HepG2 (cell line): ENCODE results near the gene SMOC1. TPM values are rescaled to one million over a fixed set of nuclear protein-coding genes. Genes with fewer than 3 reads are reported as not detected.

Experiments
- AGO1 ChIP-seq: fragments of 200-400 bp; formaldehyde crosslinking; IDR thresholded peaks from 2 replicates; pipeline ENCODE4 v1.6.1; 2017; ENCODE audit warnings: mild to moderate bottlenecking, low read depth, low read length, moderate library complexity; ENCODE audit not compliant: poor library complexity, severe bottlenecking
- ATF4 ChIP-seq, 2 experiments: fragments of 450-650 bp in 1 of 2; sonication (generic) in 1 of 2; formaldehyde crosslinking; IDR thresholded peaks; 2 replicates each; pipeline versions ENCODE4 v1.5.0 to v1.8.0; 2020 to 2022; ENCODE audit warnings: mild to moderate bottlenecking in 1 of 2, missing genetic modification reagents in 1 of 2
- HNF4G ChIP-seq, 2 experiments: sonication (generic) in 1 of 2; formaldehyde crosslinking in 1 of 2; IDR thresholded peaks; 2 replicates each; pipeline versions ENCODE4 v1.4.0 to v1.6.1; 2011 to 2020; ENCODE audit warnings: borderline replicate concordance in 2 of 2, low read depth in 2 of 2, mild to moderate bottlenecking in 2 of 2, low read length in 1 of 2, missing genetic modification reagents in 1 of 2, moderate library complexity in 1 of 2
- JARID2 ChIP-seq: sonication (generic); formaldehyde crosslinking; IDR thresholded peaks from 2 replicates; pipeline ENCODE4 v1.8.1; 2023; ENCODE audit warnings: missing genetic modification reagents, inconsistent platforms; ENCODE audit not compliant: insufficient replicate concordance
- JDP2 ChIP-seq: sonication (generic); formaldehyde crosslinking; IDR thresholded peaks from 2 replicates; pipeline ENCODE4 v1.8.1; 2022; ENCODE audit warnings: missing genetic modification reagents, borderline replicate concordance
- MED8 ChIP-seq: sonication (generic); formaldehyde crosslinking; IDR thresholded peaks from 2 replicates; pipeline ENCODE4 v1.8.1; 2023; ENCODE audit warnings: mild to moderate bottlenecking, missing genetic modification reagents; ENCODE audit not compliant: insufficient replicate concordance
- MLX ChIP-seq: IDR thresholded peaks from 2 replicates; pipeline ENCODE4 v1.6.1; 2016
- MZF1 ChIP-seq: sonication (generic); formaldehyde crosslinking; IDR thresholded peaks from 2 replicates; pipeline ENCODE4 v1.8.1; 2023; ENCODE audit warnings: mild to moderate bottlenecking, missing genetic modification reagents, borderline replicate concordance
- NFATC3 ChIP-seq: sonication (generic); formaldehyde crosslinking; IDR thresholded peaks from 2 replicates; pipeline ENCODE4 v1.5.1; 2020; ENCODE audit warnings: mild to moderate bottlenecking, missing genetic modification reagents
- RXRA ChIP-seq: sonication (generic); formaldehyde crosslinking; IDR thresholded peaks from 2 replicates; pipeline ENCODE4 v1.5.1; 2020; ENCODE audit warnings: missing genetic modification reagents
- SMAD9 ChIP-seq: sonication (generic); formaldehyde crosslinking; IDR thresholded peaks from 2 replicates; pipeline ENCODE4 v1.5.1; 2020; ENCODE audit warnings: mild to moderate bottlenecking, missing genetic modification reagents
- SP140L ChIP-seq: sonication (generic); formaldehyde crosslinking; IDR thresholded peaks from 2 replicates; pipeline ENCODE4 v1.4.0; 2020; ENCODE audit warnings: missing genetic modification reagents, borderline replicate concordance
- SP5 ChIP-seq: IDR thresholded peaks from 2 replicates; pipeline ENCODE4 v1.6.1; 2016; ENCODE audit warnings: low read depth, borderline replicate concordance
- SSRP1 ChIP-seq: IDR thresholded peaks from 2 replicates; pipeline ENCODE4 v1.6.1; 2016; ENCODE audit warnings: control low read depth
- ZNF543 ChIP-seq: sonication (generic); formaldehyde crosslinking; IDR thresholded peaks from 2 replicates; pipeline ENCODE4 v1.4.0; 2020; ENCODE audit warnings: mild to moderate bottlenecking, missing genetic modification reagents
- ZNF580 ChIP-seq: IDR thresholded peaks from 2 replicates; pipeline ENCODE4 v1.6.1; 2016; ENCODE audit warnings: low read depth, borderline replicate concordance
- ZSCAN21 ChIP-seq: sonication (generic); formaldehyde crosslinking; IDR thresholded peaks from 2 replicates; pipeline ENCODE4 v1.8.0; 2022; ENCODE audit warnings: mild to moderate bottlenecking, missing genetic modification reagents, moderate library complexity, borderline replicate concordance
- ZSCAN30 ChIP-seq: sonication (generic); formaldehyde crosslinking; IDR thresholded peaks from 2 replicates; pipeline ENCODE4 v1.5.0; 2020; ENCODE audit warnings: mild to moderate bottlenecking, missing genetic modification reagents
- ZSCAN5A ChIP-seq: sonication (generic); formaldehyde crosslinking; IDR thresholded peaks from 2 replicates; pipeline ENCODE4 v1.8.0; 2022; ENCODE audit warnings: mild to moderate bottlenecking, missing genetic modification reagents, borderline replicate concordance
- polyA plus RNA-seq, 8 experiments: library from polyadenylated mRNA; depleted of rRNA in 3 of 8; stranded (reverse) in 7 of 8; unstranded in 1 of 8; fragments of >200 nt; fragmentation: Illumina TruSeq in 4 of 8; extraction: Trizol in 4 of 8; gene quantifications; 2 replicates each; pipeline versions ENCODE4 v1.2.1 to v1.2.3, GENCODE V29; 2011 to 2016; ENCODE audit warnings: low read depth in 4 of 8, missing spikeins in 1 of 8, mixed read lengths in 1 of 8; ENCODE audit not compliant: insufficient read depth in 1 of 8
- total RNA-seq, 5 experiments: library from RNA; depleted of rRNA; stranded (reverse); fragments of >200 nt; fragmentation: Illumina TruSeq; extraction: Trizol; gene quantifications; 2 replicates each; pipeline ENCODE4 v1.2.3, GENCODE V29; 2016; ENCODE audit warnings: low read depth in 1 of 5
- TF ChIP-seq, protein P1 (sequence below): sonication (generic); formaldehyde crosslinking; IDR thresholded peaks from 2 replicates; pipeline ENCODE4 v1.5.1; 2020; ENCODE audit warnings: missing genetic modification reagents, mild to moderate bottlenecking, borderline replicate concordance
- TF ChIP-seq, protein P2 (sequence below): sonication (generic); formaldehyde crosslinking; IDR thresholded peaks from 2 replicates; pipeline ENCODE4 v1.4.0; 2020; ENCODE audit warnings: missing genetic modification reagents, borderline replicate concordance

The SMOC1 gene
- total and polyA plus RNA-seq, 2 of the 13 experiments (the other 11 are each of a cell fraction or from before 2014, with no cell fraction given), result 17.8 to 35.6 TPM

- TF ChIP-seq, protein P1, sequence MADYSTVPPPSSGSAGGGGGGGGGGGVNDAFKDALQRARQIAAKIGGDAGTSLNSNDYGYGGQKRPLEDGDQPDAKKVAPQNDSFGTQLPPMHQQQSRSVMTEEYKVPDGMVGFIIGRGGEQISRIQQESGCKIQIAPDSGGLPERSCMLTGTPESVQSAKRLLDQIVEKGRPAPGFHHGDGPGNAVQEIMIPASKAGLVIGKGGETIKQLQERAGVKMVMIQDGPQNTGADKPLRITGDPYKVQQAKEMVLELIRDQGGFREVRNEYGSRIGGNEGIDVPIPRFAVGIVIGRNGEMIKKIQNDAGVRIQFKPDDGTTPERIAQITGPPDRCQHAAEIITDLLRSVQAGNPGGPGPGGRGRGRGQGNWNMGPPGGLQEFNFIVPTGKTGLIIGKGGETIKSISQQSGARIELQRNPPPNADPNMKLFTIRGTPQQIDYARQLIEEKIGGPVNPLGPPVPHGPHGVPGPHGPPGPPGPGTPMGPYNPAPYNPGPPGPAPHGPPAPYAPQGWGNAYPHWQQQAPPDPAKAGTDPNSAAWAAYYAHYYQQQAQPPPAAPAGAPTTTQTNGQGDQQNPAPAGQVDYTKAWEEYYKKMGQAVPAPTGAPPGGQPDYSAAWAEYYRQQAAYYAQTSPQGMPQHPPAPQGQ, result no peak
- TF ChIP-seq ZSCAN5A, result no peak
- TF ChIP-seq ZSCAN30 (CRISPR knock-in tag), result peak; percentile 81; the same call in 1 of the 2 replicates
- TF ChIP-seq RXRA (CRISPR knock-in tag), result peak; percentile 90
- no peak for TF ChIP-seq NFATC3 (CRISPR knock-in tag)
- peak; percentile 63; the same call in 1 of the 2 replicates for TF ChIP-seq SP5 (CRISPR knock-in tag)
- no peak for TF ChIP-seq SP140L
- no peak for TF ChIP-seq JARID2 (CRISPR knock-in tag)
- no peak for TF ChIP-seq SSRP1 (CRISPR knock-in tag)
- peak in 1 of 2 experiments; percentile 16; a peak in 1 of 4 replicates for TF ChIP-seq ATF4 (CRISPR knock-in tag; IDR thresholded peaks at IDR 0.05)
- peak; percentile 56 for TF ChIP-seq MED8 (CRISPR knock-in tag)
- TF ChIP-seq, protein P2, sequence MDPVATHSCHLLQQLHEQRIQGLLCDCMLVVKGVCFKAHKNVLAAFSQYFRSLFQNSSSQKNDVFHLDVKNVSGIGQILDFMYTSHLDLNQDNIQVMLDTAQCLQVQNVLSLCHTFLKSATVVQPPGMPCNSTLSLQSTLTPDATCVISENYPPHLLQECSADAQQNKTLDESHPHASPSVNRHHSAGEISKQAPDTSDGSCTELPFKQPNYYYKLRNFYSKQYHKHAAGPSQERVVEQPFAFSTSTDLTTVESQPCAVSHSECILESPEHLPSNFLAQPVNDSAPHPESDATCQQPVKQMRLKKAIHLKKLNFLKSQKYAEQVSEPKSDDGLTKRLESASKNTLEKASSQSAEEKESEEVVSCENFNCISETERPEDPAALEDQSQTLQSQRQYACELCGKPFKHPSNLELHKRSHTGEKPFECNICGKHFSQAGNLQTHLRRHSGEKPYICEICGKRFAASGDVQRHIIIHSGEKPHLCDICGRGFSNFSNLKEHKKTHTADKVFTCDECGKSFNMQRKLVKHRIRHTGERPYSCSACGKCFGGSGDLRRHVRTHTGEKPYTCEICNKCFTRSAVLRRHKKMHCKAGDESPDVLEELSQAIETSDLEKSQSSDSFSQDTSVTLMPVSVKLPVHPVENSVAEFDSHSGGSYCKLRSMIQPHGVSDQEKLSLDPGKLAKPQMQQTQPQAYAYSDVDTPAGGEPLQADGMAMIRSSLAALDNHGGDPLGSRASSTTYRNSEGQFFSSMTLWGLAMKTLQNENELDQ, result peak; percentile 7; the same call in 1 of the 2 replicates
- no peak for TF ChIP-seq ZNF543 (CRISPR knock-in tag)
- TF ChIP-seq ZSCAN21 (CRISPR knock-in tag), result peak; percentile 84
- no peak for TF ChIP-seq ZNF580 (CRISPR knock-in tag)
- TF ChIP-seq MZF1 (CRISPR knock-in tag), result no peak
- peak; percentile 73; the same call in 1 of the 2 replicates for TF ChIP-seq HNF4G (IDR thresholded peaks at IDR 0.05; ENCODE audit: borderline replicate concordance, low read depth, low read length)
- 0 out of 2 replicates have a peak, but pooled peaks have one; percentile 6 for TF ChIP-seq HNF4G (CRISPR knock-in tag; IDR thresholded peaks at IDR 0.05; ENCODE audit: borderline replicate concordance, low read depth)
- peak; percentile 68 for TF ChIP-seq MLX (CRISPR knock-in tag)
- TF ChIP-seq JDP2 (CRISPR knock-in tag), result no peak
- no peak for TF ChIP-seq SMAD9 (CRISPR knock-in tag)
- TF ChIP-seq AGO1, result peak; percentile 53
These were observed 29.0 kb upstream of the SMOC1 start (continued) for GRCh38 chr14:69850086-69850735.
